Regular cardiac myocyte (primary cell): ENCODE measurements around the gene UBD. TPM values are rescaled to one million over a fixed set of nuclear protein-coding genes. Genes with fewer than 3 reads are reported as not detected.

ENCODE experiments used
- total RNA-seq: library from RNA; depleted of rRNA; stranded (reverse); fragments of >200 nt; gene quantifications from 2 replicates; pipeline ENCODE4 v1.2.3, GENCODE V29; 2014

Gene UBD
- total RNA-seq = not detected in 2 replicates

GRCh38 chr6:29559524-29560287, at the start of gene UBD:
UBD (minus strand) TSS chr6:29559732; CDS start chr6:29559701, 31 bp downstream.

GRCh38 chr6:29584821-29585220, 25.3 kb upstream of the UBD start, which contains the start of gene OR2H2:
OR2H2 (plus strand) TSS chr6:29585121; CDS start chr6:29587945, 2,824 bp downstream.

Other genes with a start within 250 kb of the UBD start
- not detected in 2 replicates for gene OR5V1, start 190.9 kb downstream of the UBD start, total RNA-seq
- gene OR12D3, start 184.4 kb downstream of the UBD start, total RNA-seq = not detected in 2 replicates
- gene OR12D2, start 164.1 kb downstream of the UBD start, total RNA-seq = not detected in 2 replicates
- not detected in 2 replicates for gene OR12D1, start 144.8 kb downstream of the UBD start, total RNA-seq
- gene OR10C1, start 120.4 kb downstream of the UBD start, total RNA-seq = not detected in 2 replicates
- gene OR11A1, start 102.7 kb downstream of the UBD start, total RNA-seq = not detected in 2 replicates
- gene OR2H1, start 102.6 kb downstream of the UBD start, total RNA-seq = not detected in 2 replicates
- not detected in 2 replicates for gene MAS1L, start 71.8 kb downstream of the UBD start, total RNA-seq
- gene OR2H2, start 25.4 kb upstream of the UBD start, total RNA-seq = not detected in 2 replicates
- 8.2 and 16.3 TPM in 2 replicates for gene GABBR1, start 73.5 kb upstream of the UBD start, total RNA-seq
- not detected in 2 replicates for gene MOG, start 97.4 kb upstream of the UBD start, total RNA-seq
- gene ZFP57, start 121.4 kb upstream of the UBD start, total RNA-seq = not detected in 2 replicates
- gene HLA-F, start 163.7 kb upstream of the UBD start, total RNA-seq = 3.8 and 16.3 TPM in 2 replicates